KMS-11 (cell line): ENCODE measurements around the gene DNAH10.

Experiments used
- H2AFZ ChIP-seq: fragments of 200-600 bp; sonication (generic); 2 replicates; pipeline ENCODE4 v1.6.1; 2016; ENCODE audit warnings: antibody characterized with exemption, mixed run types, low read depth
- H3K27ac ChIP-seq: fragments of 200-600 bp; sonication (generic); 2 replicates; pipeline ENCODE4 v1.6.1; 2016; ENCODE audit warnings: mild to moderate bottlenecking, mixed run types
- H3K27me3 ChIP-seq: fragments of 200-600 bp; sonication (generic); 2 replicates; pipeline ENCODE4 v1.6.1; 2017; ENCODE audit warnings: mild to moderate bottlenecking, low read depth, mixed run types, moderate library complexity; ENCODE audit not compliant: insufficient read depth
- H3K36me3 ChIP-seq: fragments of 200-600 bp; sonication (generic); 2 replicates; pipeline ENCODE4 v1.6.1; 2017; ENCODE audit warnings: mild to moderate bottlenecking, mixed run types; ENCODE audit not compliant: insufficient read depth
- H3K4me1 ChIP-seq: fragments of 200-600 bp; sonication (generic); 2 replicates; pipeline ENCODE4 v1.6.1; 2016; ENCODE audit warnings: mild to moderate bottlenecking, low read depth, mixed run types; ENCODE audit not compliant: poor library complexity, severe bottlenecking
- H3K4me2 ChIP-seq: fragments of 200-600 bp; sonication (generic); 2 replicates; pipeline ENCODE4 v1.7.0; 2016; ENCODE audit warnings: mild to moderate bottlenecking, mixed run types
- H3K4me3 ChIP-seq: fragments of 200-600 bp; sonication (generic); IDR thresholded peaks from 2 replicates; pipeline ENCODE4 v1.6.1; 2017; ENCODE audit warnings: low read depth, low read length, mixed read lengths; ENCODE audit not compliant: insufficient read depth
- H3K79me2 ChIP-seq: fragments of 200-600 bp; sonication (generic); 2 replicates; pipeline ENCODE4 v1.6.1; 2016; ENCODE audit warnings: low read depth, mixed run types; ENCODE audit not compliant: insufficient read depth
- H3K9ac ChIP-seq: fragments of 200-600 bp; sonication (generic); 2 replicates; pipeline ENCODE4 v1.6.1; 2016; ENCODE audit warnings: mild to moderate bottlenecking, mixed run types
- H4K20me1 ChIP-seq: fragments of 200-600 bp; sonication (generic); 2 replicates; pipeline ENCODE4 v1.6.1; 2016; ENCODE audit warnings: mild to moderate bottlenecking, mixed run types; ENCODE audit not compliant: insufficient read depth
- TF ChIP-seq, protein P1 (sequence below): fragments of 200-600 bp; sonication (generic); conservative IDR thresholded peaks from 2 replicates; pipeline ENCODE4 v1.6.1; 2017; ENCODE audit warnings: low read depth, mild to moderate bottlenecking, antibody characterized with exemption, low read length, moderate library complexity, mixed read lengths

The DNAH10 gene

DNA sequence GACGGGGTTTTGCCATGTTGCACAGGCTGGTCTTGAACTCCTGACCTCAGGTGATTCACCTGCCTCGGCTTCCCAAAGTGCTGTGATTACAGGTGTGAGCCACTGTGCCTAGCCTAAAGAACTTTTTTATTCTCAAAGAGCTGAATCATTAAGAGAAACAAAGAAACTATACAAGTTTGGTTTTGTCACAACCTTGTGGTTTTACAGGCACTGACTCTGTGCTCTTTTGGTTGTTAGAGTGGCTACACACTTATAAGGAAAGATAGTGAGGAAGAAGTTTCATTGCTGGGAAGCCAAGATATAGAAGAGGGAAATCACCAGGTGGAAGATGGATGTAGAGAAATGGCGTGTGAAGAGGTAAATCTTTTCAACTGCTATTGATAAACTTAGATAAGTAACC lies 10.1 kb upstream of the DNAH10 start:
- Histone ChIP-seq H3K27ac (no peak overlapping the region), H3K4me2 (no peak overlapping the region), H3K4me1 (no peaks in the 10 kb centered on the region), H3K9ac (no peak overlapping the region), H4K20me1 (no peaks in the 10 kb centered on the region), H2AFZ (no peak overlapping the region), H3K4me3 (no peak overlapping the region), H3K36me3 (no peaks in the 10 kb centered on the region), H3K27me3 (no peaks in the 10 kb centered on the region), H3K79me2 (no peaks in the 10 kb centered on the region)
- TF ChIP-seq, protein P1, sequence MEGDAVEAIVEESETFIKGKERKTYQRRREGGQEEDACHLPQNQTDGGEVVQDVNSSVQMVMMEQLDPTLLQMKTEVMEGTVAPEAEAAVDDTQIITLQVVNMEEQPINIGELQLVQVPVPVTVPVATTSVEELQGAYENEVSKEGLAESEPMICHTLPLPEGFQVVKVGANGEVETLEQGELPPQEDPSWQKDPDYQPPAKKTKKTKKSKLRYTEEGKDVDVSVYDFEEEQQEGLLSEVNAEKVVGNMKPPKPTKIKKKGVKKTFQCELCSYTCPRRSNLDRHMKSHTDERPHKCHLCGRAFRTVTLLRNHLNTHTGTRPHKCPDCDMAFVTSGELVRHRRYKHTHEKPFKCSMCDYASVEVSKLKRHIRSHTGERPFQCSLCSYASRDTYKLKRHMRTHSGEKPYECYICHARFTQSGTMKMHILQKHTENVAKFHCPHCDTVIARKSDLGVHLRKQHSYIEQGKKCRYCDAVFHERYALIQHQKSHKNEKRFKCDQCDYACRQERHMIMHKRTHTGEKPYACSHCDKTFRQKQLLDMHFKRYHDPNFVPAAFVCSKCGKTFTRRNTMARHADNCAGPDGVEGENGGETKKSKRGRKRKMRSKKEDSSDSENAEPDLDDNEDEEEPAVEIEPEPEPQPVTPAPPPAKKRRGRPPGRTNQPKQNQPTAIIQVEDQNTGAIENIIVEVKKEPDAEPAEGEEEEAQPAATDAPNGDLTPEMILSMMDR: no peak

DNA sequence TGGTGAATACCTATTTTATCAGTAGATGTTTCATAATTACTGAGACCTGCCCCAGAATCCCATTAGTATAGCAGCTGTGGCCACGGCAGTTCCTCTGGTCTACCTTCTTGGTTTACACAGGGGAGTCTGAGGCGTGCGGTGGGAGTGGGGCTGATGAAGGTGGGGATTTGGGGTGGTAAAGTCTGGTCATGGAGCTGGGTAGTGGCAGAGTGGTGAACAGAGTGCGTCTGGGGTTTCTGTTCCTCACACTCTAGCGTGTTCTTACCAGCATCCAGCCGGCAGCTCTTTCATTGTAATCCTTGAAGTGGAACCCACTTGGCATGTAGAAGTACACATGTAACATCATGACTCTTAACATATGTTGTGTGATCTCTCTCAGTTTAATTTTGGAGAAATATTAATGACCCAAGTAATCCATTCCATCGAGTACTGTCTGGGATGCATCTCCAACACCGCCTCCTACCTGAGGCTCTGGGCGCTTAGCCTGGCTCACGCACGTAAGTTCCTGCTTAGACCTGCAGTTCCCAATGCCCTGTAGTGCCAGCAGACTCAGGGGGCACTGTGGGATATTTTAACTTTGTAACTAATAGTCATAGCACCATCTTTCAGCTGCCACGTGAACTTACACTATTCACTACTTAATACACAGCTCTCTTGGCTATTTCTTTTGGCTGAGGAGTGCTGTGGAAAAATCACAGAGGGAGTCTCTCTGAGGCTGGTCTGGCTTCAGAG lies 7.9 kb upstream of the DNAH10 start:
- no peaks in the 10 kb centered on the region for H3K36me3 ChIP-seq
- no peak overlapping the region for H3K4me2 ChIP-seq
- TF ChIP-seq, protein P1: no peak
- no peaks in the 10 kb centered on the region for H3K4me1 ChIP-seq
- H3K27ac ChIP-seq: no peak overlapping the region
- no peaks in the 10 kb centered on the region for H3K27me3 ChIP-seq
- no peaks in the 10 kb centered on the region for H4K20me1 ChIP-seq
- H3K4me3 ChIP-seq: no peak overlapping the region
- H3K9ac ChIP-seq: no peak overlapping the region
- H2AFZ ChIP-seq: no peak overlapping the region
- no peaks in the 10 kb centered on the region for H3K79me2 ChIP-seq

DNA sequence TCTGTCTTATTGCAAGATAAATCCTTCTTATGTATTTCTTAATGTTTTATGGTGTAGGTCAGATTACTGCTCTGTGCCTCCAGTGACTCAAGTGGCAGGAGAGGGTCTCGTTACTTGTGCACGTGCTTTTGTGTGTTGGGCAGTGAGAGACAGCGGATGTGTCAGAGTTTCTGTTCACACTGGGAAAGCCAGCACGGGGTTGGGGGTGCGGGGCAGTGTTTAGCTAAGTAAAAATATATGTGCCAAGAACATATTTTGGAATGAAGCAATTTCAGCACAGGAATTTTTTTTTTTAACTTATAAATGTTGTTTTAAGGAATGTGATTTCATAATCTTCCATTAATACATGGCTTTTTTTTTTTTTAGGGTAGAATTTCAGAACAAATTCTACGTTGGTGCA lies 4.5 kb upstream of the DNAH10 start:
- Histone ChIP-seq H3K27ac (no peak overlapping the region), H3K4me1 (no peaks in the 10 kb centered on the region), H3K9ac (no peak overlapping the region), H3K4me2 (no peak overlapping the region), H3K27me3 (no peaks in the 10 kb centered on the region), H2AFZ (no peak overlapping the region), H3K79me2 (no peaks in the 10 kb centered on the region), H3K36me3 (no peaks in the 10 kb centered on the region), H4K20me1 (no peaks in the 10 kb centered on the region), H3K4me3 (no peak overlapping the region)
- TF ChIP-seq, protein P1: no peak

DNA sequence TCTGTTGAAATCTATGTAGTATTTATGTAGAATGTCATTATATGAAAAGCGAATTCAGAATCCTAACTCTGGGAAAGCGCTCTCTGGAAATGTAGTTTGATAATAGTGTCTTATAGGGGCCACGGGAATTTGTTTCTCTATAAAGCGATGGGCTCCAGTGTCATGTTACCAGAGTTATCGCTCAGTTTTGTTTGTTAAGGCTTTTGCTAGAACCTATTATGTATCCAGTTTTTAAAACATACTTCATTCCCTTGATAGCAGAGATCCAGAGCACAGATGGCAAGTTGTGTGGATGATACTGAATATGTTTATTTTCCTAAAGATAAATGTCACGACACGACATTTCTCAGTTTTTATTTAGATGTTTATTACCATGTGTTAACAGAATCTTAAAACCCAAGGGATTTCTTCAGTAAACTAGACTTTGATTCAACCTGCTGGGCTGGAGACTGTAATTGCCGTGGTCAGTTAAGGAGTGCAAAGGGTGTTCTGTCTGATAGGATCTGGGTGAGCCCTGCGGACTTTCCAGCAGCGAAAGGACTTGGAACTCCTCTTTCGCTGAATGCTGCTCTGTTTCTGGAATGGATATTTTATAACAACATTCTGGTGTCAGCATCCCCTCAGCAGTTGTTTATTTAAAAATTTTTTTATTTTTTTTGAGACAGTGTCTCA lies 1.7 kb upstream of the DNAH10 start:
- H3K4me2 ChIP-seq: no peak overlapping the region
- no peaks in the 10 kb centered on the region for H3K36me3 ChIP-seq
- H3K79me2 ChIP-seq: no peaks in the 10 kb centered on the region
- H3K4me3 ChIP-seq: no peak overlapping the region
- H3K27ac ChIP-seq: no peak overlapping the region
- no peak overlapping the region for H2AFZ ChIP-seq
- H4K20me1 ChIP-seq: no peaks in the 10 kb centered on the region
- TF ChIP-seq, protein P1: no peak
- no peaks in the 10 kb centered on the region for H3K27me3 ChIP-seq
- no peak overlapping the region for H3K9ac ChIP-seq
- no peaks in the 10 kb centered on the region for H3K4me1 ChIP-seq
